Measurements from ENCODE around the gene GPRIN1. TPM values are rescaled to one million over a fixed set of nuclear protein-coding genes. Genes with fewer than 3 reads are reported as not detected.

The GPRIN1 gene
- total and polyA plus RNA-seq, 2 donors from 2014 or later, result 0.45 to 1.3 TPM

- H3K36me3 ChIP-seq (ENCODE audit: control insufficient read depth in 2 of 3, insufficient read depth in 3 of 3, low read length in 3 of 3), result no peaks in the 10 kb centered on the region
- FAIRE-seq (no peak), DNase-seq (no peak)
- no peak for TF ChIP-seq CTCF (IDR thresholded peaks at IDR 0.05; ENCODE audit: borderline replicate concordance, extremely low read depth, insufficient read depth)
- intact Hi-C loops (cut with DNase I), result no loop called here
- no peaks in the 10 kb centered on the region for H3K4me1 ChIP-seq (ENCODE audit: control insufficient read depth in 2 of 3, insufficient read depth in 2 of 3, low read depth in 1 of 3, low read length in 3 of 3)
- H3K9ac ChIP-seq (ENCODE audit: low read length in 3 of 3), result no peak overlapping the region
- H3K27ac ChIP-seq (ENCODE audit: low read depth in 2 of 2, low read length in 2 of 2), result no peak overlapping the region
- H3K9me3 ChIP-seq (ENCODE audit: control insufficient read depth in 2 of 3, insufficient read depth in 1 of 3, low read length in 3 of 3), result no peaks in the 10 kb centered on the region
- H3K27me3 ChIP-seq (ENCODE audit: control insufficient read depth, insufficient read depth, low read length), result no peaks in the 10 kb centered on the region
- no peak overlapping the region for H3K4me3 ChIP-seq (ENCODE audit: low read length in 3 of 3)
Measured at GRCh38 chr5:176560364-176560763, 49.6 kb downstream of the GPRIN1 start.

GRCh38 chr5:176559683-176560082, 50.3 kb downstream of the GPRIN1 start:
- Histone ChIP-seq H3K27me3 (ENCODE audit: control insufficient read depth, insufficient read depth, low read length) (no peaks in the 10 kb centered on the region), H3K4me3 (ENCODE audit: low read length in 3 of 3) (no peak overlapping the region), H3K9ac (ENCODE audit: low read length in 3 of 3) (no peak overlapping the region), H3K9me3 (ENCODE audit: control insufficient read depth in 2 of 3, insufficient read depth in 1 of 3, low read length in 3 of 3) (no peaks in the 10 kb centered on the region), H3K36me3 (ENCODE audit: control insufficient read depth in 2 of 3, insufficient read depth in 3 of 3, low read length in 3 of 3) (no peaks in the 10 kb centered on the region), H3K4me1 (ENCODE audit: control insufficient read depth in 2 of 3, insufficient read depth in 2 of 3, low read depth in 1 of 3, low read length in 3 of 3) (no peaks in the 10 kb centered on the region), H3K27ac (ENCODE audit: low read depth in 2 of 2, low read length in 2 of 2) (no peak overlapping the region)
- no peak for TF ChIP-seq CTCF (IDR thresholded peaks at IDR 0.05; ENCODE audit: borderline replicate concordance, extremely low read depth, insufficient read depth)
- FAIRE-seq (no peak), DNase-seq (no peak)
- intact Hi-C loops (cut with DNase I), result no loop called here

GRCh38 chr5:176557846-176558245, 52.1 kb downstream of the GPRIN1 start:
- TF ChIP-seq CTCF (IDR thresholded peaks at IDR 0.05; ENCODE audit: borderline replicate concordance, extremely low read depth, insufficient read depth), result no peak
- Histone ChIP-seq H3K9ac (ENCODE audit: low read length in 3 of 3) (no peak overlapping the region), H3K4me1 (ENCODE audit: control insufficient read depth in 2 of 3, insufficient read depth in 2 of 3, low read depth in 1 of 3, low read length in 3 of 3) (peaks cover 0 to 6% (median 0%) of the 10 kb centered on the region in 3 donors), H3K4me3 (ENCODE audit: low read length in 3 of 3) (no peak overlapping the region), H3K27ac (ENCODE audit: low read depth in 2 of 2, low read length in 2 of 2) (no peak overlapping the region), H3K36me3 (ENCODE audit: control insufficient read depth in 2 of 3, insufficient read depth in 3 of 3, low read length in 3 of 3) (no peaks in the 10 kb centered on the region), H3K27me3 (ENCODE audit: control insufficient read depth, insufficient read depth, low read length) (no peaks in the 10 kb centered on the region), H3K9me3 (ENCODE audit: control insufficient read depth in 2 of 3, insufficient read depth in 1 of 3, low read length in 3 of 3) (no peaks in the 10 kb centered on the region)
- FAIRE-seq (no peak), DNase-seq (no peak)
- intact Hi-C loops (cut with DNase I), result no loop called here

All from kidney (tissue), 14 donors.